Astrocyte of the hippocampus (primary cell): ENCODE measurements around the gene UFC1.
A peak's percentile ranks its signal among the peaks of the same experiment; 100 is the strongest.

Experiments
- DNase-seq: peaks from one replicate; pipeline ENCODE4 v3.0.0; 2011; ENCODE audit warnings: low read depth, low spot score

Gene UFC1

DNA sequence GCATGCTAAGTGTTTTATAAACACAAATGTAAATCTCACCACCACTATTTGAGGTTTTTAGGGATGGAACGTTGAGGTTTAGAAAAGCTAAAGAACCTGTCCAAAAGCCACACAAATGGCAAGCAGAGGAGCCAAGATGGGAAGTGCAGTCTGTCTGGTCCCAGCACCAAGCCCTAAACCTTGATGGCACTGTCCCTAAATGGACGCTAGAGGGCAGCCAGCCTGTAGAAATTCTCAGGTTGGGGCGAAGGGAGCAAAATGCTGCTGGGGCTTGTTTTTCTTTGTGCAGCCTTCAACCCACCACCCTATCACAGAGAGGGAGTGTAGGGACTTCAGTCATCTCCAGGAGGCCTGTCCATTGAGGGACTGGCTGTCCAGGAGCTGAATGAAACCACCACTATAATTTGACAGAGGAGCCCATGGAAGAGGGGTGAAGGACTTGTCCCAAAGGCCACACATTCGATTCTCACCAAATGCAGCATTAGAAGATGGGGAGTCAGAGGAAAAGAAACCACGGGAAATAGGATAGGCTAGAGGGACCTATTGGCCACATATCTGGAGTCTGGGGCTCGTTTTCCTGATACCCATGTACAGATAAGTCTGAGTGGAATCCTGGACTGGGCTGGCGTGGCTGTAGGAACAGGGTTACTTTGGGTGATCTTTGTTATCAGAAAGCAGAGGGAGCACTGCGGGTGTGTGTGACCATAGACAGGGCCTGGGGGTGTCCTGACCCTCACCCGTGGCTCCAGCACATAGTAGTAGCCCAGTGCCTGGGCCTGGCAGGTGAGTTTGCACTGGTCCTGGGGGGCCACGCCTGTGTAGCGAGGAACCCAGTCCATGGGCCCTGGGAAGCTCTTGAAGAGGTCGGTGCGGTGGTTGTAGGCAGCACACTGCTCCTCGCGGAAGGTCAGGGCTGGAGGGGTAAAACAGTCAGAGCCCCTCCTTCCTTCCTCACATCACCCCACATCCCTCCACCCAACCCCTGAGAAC, 39.0 kb downstream of the UFC1 start:
- DNase-seq, result peak; percentile 79

- no peak for DNase-seq
These were observed 39.9 kb downstream of the UFC1 start for GRCh38 chr1:161193561-161194235.

- no peak for DNase-seq
These were observed 41.4 kb downstream of the UFC1 start for GRCh38 chr1:161195171-161195570.

GRCh38 chr1:161196111-161196510, 42.3 kb downstream of the UFC1 start:
- no peak for DNase-seq

DNA sequence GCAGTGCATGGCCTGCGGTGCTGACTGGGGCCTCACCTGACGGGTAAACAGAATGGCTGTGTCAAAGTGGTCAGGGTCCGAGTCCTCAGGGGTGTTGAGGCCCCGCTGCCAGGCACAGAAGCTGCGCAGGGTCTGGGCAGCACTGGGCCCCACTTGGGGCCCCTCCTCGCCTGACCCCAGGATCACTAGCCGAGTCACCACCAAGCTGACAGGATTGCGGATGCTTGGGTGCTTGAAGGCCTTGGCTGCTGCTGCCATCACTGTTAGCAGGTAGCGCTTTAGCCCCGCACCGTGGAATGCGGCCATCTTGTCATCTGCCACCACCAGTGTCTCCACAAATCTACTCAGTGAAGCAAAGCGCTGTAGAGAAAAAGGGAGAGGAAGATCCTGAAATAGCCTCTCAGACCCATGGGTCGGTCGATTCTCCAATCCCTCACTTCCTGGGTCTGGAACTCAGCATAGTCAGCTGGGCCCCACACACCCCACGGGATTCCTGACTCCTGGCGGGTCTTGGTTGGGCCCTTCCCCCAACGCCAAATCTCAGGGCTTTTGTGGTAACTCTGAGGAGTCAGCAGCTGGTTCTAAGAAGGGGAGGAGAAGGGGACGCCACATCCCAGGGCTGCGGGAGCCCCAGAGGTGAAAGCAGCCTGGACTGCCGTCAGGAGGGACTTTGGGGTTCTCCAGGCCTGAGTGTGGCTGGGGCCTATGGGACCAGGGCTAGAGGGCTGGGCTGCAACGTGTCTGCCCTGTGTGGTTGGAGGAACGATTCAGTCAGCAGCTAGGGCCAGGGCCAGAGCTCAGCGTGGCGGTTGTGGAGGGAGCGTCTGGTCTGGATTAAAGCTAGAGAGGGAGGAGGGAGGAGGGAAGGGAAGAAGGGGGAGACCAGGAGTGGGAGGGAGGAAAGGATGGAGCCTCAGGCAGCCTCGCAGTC, 43.0 kb downstream of the UFC1 start:
- DNase-seq, result no peak

GRCh38 chr1:161197560-161198193, 43.9 kb downstream of the UFC1 start:
- no peak for DNase-seq

DNA sequence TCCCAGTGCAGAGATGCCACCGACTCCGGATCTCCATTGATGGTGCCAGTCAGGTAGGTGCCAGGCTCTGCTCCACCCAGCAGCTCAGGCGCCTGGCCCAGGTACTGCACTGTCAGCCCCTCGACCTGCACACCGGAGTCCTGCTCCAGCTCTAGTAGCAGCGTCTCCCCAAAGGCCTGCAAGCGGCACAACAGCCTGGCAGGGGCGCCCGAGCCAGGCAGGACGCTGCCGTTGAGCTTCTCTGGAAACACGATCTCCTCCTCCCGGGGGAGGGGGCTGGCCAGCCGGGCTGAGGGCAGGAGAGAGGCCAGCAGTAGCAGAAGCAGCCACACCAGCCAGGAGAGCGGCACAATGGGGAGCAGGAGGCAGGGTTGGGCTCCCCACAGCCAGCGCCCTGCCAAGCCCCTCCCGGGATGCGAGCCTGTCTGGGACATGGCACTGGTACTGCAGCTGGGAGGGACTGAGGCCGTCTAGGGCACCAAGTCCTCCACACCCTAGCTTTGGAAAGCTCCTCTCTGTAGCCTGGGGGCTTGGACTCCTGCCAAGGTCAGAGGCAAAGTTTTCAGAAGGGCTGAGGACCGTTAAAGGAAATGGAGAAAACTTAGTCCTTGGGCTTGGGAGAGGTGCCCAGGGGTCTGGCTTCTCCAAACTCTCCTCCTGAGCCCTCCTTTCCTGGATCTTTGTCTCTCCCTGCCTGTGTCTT, 44.6 kb downstream of the UFC1 start:
- peak; percentile 48 for DNase-seq

GRCh38 chr1:161198897-161199431, 45.2 kb downstream of the UFC1 start, which contains the start of gene ADAMTS4:
TSS of gene ADAMTS4 (minus strand) at chr1:161199054. CDS start at chr1:161198627, 427 bp downstream.
- no peak for DNase-seq

GRCh38 chr1:161199506-161200139, 45.8 kb downstream of the UFC1 start:
- DNase-seq, result no peak

DNA sequence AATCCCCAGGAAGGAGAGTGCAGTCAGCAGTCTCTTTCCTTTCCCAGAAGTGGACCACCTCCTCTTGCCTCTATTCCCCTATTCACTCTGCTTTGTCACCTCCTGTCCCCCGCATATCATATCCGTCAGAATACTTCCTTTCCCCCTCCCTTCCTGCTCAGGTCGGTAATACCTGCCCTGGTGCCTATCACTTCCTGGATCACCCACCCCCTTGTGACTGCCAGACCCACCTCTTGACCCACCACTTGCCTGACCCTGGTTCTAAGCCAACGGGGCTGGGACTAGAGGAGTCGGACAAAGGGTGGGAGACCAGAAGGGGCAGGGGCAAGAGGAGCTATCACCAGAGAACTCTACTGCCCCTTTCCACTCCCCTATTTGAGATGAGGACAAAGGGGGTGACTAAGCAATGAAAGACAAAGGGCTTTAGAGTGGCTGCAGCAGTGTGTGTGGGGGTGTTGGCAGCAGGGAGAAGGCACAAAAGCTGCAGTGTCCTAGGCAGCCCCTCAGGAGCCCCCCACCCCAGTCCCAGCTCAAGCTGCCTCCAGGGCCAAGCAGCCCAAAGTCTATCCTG, 46.7 kb downstream of the UFC1 start:
- no peak for DNase-seq

- no peak for DNase-seq
These were observed 47.4 kb downstream of the UFC1 start for GRCh38 chr1:161200992-161201835.

DNA sequence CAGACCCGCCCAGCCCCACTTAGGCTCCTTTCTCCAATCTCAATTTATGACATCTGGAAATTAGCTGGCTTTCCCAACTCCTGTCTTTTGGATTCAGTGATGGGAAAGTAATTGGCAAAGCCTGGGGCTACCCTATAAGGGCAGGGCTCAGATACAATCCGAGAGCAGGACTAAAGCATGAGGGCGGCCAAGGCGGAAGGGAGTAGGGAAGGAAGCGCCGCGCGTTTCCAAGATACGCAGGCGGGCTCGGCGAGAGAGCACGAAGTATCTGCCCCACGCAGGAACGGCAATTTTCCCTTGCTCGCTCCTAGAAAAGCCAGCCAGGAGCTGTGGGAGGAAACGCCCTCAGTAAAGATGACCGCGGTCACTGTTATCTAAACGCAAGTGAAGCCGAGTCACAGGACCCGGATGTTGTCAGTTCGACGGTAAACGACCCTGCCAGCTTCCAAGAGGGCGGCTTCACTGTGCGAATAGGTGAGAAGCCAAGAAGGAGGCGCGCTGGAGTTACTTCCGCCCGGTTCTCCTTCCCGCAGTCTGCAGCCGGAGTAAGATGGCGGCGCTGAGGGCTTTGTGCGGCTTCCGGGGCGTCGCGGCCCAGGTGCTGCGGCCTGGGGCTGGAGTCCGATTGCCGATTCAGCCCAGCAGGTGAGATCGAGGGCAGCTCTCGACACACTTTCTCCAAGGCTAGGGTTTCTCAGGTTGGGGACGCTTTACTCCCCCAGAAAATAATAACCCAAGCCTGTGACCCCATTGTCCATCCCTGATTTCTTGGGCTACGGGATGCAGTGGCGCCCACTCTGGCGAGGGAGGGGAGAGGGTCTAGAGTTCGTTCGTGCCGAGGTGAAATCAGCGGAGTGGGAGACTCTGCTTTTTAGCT, 48.3 kb downstream of the UFC1 start, which contains the start of gene NDUFS2:
TSS of gene NDUFS2 (plus strand) at position 532 of the 877 bp plus-strand sequence. CDS start at position 551, 19 bp downstream.
- peak; percentile 99 for DNase-seq

DNA sequence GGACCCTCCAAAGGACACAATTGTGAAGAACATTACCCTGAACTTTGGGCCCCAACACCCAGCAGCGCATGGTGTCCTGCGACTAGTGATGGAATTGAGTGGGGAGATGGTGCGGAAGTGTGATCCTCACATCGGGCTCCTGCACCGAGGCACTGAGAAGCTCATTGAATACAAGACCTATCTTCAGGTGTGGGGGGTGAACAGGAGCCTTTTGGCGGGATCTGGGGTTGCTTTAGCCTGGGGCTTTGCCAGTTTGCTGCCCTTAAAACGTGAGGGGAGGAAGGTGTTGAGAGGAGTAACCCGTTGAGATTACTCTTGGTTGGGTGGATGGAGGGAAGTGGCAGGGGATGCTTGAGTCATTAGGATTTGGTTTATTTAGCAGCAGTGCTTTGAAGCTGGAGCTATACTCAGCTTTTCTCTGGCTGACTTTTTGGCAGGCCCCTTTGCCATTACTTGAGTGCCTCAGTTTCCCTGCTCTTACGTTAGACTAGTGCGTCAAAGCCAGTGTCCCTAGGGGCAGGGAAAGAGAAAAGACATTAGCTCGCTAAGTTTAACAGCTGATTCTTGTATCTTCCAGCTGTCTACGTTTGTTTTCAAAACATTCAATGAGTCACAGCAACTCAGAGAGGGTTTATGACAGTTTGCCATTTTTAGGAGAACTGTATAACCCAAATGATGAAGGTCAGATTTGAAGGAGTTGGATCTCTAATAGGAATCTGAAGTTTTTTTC, 52.8 kb downstream of the UFC1 start:
- no peak for DNase-seq

DNA sequence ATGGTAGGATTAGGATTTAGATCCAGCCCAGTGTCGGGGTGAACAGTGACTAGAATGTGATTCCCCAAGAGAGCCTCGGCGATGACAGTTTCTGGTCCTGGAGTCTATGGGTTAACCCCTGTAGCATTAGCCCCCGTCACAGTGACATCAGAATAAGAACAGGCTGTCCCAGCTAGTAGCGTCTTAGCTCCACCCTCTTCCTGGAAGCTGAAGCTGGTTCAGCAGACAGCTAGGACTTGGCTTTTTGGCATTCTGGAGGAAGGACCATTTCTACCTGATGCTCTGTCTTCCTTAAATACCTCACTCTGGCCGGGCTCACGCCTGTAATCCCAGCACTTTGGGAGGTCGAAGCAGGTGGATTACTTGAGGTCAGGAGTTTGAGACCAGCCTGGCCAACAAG, 53.4 kb downstream of the UFC1 start:
- no peak for DNase-seq
